DMS153 treated with DMSO at 0.1 percent for 48 hours (cell line): ENCODE data around the gene F12.
"Not testable (repeated sequence)": the region's sequence is repeated elsewhere in the genome, so short reads cannot be mapped to it uniquely, and the experiment has no call there.

ENCODE experiments used
- DNase-seq: peaks from one replicate; lab custom pipeline; 2025; ENCODE audit not compliant: unreplicated experiment; lab: John Stamatoyannopoulos, UW

F12 gene

DNA sequence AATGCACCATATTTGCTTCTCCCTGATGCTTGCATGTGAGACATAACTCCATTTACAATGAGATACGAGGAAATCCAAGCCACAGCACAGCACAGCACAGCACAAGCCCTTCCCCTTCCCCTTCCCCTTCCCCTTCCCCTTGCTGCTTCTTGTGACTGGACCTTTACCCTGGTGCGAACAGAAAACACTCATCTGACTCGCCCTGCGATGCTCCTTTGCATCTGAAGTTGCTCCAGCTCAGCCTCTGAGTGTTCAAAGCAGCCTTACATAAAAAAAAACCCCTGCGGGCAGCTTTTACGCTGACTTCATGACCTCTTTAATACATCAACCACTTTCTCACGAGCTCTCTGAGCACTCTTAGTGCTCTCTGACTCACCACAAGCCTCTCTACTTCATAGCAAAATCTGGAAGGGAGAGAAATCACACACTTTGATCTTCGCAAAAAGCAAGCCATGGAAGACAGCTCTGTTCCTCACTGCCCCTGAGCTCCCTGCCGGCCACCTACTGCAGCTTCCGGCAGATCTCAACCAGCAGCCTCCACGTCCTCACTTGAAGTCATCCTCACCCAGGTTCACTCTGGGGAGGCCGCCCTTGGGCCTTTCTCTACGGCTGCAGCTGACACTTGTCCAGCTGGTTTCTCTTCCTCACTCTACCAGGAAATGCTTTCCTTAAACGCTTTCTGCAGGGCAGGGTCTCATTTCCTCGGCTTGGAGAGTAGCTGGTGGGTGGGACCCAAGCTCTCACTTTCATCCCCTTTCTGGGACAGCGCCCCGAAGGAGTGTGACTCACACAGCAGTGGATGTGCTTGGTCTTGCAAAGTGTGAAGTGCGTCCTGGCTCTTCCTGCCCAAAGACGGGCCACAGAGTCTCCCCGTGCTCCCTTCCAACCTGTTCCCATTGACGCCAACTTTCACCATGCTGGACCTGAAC is 19.9 kb downstream of the F12 start:
- DNase-seq: no peak

DNA sequence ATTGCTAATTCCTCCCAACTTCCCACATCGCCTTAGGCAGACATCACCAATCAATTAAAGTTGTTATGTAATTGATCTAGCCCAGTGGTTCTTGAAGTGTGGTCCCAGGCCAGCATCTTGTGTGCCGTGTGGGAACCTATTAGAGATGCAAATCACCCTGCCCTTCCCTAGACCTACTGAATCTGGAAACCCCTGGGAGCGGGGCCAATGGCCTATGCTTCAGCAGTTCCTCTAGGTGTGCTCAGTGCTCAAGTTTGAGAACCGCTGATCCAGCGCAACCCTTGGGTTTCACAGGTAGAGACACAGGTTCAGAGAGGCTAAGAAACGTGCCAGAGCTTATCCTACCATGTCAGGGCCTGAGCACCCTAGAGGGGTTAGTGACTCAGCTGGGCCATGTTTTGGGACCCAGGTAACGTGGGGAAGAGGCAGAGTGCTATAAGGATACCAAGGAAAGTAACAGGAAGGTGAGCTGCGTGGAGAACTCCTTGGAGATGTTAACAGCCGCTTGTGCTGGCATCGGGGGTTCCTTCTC is 20.8 kb downstream of the F12 start:
- DNase-seq: no peak

DNA sequence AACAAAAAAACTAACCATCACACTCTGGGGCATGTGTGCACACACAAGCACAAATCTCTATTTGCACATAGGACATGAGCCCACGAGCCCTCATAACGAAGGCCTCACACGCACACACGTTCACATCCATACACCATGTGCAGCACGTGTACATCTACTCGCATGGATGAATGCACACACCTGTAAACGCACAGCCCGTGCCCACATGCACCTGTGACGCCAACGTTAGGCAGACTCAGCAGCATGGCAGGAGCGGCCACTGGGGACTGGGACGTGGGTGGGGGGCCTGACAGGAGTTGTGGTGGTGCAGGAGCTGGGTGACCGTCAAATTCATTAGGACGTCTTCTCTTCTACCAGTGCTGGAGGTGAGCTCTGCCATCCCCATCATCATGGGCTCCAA is 22.0 kb downstream of the F12 start:
- no peak for DNase-seq

DNA sequence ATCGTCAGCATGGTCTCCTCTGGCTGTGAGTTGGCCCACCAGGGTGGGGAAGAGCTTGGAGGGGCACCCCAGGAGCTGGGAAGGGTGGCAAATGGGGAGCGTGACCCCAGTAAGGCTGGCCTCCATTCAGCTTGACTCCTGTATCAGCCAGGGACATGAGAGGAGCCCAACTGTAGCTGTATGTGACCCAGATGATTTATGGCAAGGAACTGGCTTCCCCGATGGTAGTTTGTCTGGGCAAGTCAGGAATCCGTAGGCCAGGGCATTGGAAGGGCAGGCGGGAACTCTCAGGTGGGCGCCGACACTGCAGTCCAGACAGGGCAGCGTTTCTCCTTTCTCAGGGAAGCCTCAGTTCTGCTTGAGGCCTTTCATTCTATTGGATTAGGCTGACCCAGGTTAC is 22.8 kb downstream of the F12 start:
- no peak for DNase-seq

DNA sequence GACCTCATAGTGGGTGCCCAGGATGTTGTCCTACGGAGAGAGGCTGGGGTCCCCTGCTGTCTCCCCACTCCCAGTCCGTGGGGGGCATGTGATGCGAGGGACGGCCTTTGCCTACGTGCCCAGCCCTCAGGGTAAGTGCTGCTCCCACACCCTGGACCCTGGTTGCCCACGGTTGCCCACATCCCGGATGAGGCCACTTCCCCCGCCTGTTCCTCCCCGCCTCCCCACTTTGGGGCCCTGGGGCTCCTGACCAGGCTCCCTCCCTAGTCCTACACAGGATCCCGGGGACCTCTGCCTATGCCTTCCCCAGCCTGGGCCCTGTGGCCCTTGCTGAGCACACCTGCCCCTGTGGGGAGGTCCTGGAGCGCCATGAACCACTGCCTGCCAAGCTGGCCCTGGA is 23.6 kb downstream of the F12 start:
- no peak for DNase-seq

DNA sequence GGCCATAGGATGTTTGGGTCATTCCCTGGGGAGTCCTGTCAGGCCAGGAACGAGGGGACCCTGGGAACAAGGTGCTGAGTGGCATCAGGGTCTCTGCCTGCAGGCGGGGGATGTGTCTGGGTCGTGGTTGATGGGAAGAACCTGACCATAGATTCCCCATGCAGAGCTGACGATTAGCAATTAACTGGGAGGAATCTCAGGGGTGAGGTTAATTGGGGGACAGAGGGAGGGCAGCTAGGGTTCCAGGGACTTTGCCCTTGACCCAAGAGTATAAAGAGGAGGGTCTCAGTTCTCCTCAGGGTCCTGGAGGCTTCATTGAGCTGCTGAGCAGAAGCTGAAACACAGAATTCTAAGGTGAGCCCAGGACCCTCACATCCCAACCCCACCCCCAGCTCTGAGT is 25.2 kb downstream of the F12 start, which contains the start of gene SLC34A1:
Gene SLC34A1, plus strand, starts transcription at position 301 of the 400 bp plus-strand sequence. CDS start 1,308 bp downstream, outside the sequence.
- DNase-seq: no peak

DNA sequence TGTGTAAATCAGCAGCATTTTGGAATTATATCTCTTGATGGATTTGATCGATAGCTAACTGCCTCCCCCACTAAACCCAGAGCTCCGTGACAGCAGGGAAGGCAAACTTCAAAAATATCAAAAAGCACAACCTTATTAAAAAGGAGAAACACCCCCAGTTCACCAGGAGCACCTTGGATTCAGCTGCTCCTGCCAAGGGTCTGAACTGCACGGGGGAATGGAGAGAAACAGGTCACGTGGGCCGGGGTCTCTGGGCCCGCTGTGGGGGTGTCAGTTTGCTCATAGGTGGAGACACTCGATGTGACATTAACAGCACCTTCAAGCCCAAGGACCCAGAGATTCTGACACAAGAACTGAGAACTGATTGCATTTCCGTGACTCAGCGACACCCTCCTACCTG is 26.2 kb downstream of the F12 start:
- DNase-seq: no peak

DNA sequence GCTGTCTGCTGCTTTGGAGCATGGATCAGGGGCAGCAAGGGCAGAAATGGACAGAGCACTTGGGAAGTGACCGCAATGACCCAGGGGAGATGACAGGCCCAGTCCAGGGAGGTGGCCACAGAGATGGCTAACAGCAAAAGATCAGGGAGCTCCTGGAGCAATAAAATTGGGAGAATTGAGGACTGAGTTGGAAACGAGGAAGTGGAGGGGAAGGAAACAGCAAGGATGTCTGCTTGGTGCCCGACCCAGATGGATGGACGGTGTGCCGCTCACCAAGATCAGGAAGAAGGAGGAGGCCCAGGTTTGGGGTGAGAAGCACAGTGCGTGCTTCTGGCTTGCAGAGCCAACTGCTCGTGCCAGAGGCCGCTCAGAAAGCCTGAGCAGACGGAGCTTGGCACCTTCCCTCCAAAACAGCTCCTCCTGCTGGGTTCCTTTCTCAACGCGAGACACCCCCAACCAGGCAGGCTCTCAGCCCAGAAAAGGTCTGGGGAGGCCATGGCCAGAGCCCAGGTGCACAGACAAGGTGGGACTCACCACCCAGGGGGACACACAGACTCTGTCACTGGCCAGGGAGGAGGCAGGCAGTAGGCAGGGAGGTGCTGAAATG is 26.8 kb downstream of the F12 start:
- DNase-seq: no peak

DNA sequence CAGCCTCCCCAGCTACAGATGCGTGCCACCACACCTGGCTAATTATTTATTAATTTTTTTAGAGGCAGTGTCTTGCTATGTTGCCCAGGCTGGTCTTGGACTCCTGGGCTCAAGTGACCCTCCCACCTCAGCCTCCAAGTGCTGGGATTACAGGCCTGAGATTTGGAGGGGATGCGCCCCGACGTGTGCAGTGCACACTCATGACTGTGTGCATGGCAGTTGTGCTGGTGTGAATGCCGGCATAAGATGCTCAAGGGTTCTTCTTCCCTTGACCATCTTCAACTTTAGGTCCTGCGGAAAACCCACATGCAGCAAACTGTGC is 28.6 kb downstream of the F12 start:
- DNase-seq: no peak

DNA sequence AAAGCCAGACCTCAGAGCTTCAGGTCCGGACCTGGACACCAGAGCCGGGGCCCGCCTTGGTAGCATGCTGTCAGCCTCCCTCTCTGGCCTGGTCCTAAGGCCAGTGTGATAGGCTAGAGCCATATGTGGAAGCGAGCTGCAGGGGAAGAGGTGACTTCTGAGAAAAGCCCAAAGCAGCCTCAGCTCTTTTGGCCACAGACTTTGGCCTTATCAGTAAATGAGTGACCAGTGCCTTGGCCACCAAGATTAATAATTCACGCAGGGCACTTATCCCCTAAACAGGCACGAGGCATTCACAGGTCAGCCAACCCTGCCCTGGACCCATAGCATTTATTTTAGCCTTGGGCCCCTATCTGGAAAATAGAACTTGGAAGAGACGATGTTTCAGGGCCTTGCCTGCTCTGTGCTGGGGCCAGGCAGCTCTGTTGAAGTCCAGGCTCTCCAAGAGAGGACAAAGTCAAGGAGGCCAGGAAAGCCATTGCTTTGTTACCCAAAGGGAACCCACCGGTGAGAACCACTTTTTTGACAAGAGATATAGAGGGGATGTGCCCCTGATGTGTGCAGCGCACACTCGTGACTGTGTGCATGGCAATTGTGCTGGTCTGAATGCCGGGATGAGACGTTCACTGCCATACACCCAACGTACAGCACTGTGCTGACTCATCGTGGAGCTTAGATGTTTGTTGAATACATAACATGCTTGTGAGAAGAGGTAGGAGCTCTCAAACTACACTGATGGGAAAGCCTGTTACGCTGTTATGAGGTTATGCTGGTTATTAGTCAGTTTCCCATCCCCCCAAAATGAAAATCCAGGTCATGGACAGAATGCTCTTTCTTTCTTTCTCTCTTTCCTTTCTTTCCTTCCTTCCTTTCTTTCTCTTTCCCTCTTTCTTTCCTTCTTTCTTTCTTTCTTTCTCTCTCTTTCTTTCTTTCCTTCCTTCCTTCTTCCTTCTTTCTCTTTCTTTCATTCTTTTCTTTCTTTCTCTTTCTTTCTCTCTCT is 30.2 kb downstream of the F12 start:
- DNase-seq: no peak

DNA sequence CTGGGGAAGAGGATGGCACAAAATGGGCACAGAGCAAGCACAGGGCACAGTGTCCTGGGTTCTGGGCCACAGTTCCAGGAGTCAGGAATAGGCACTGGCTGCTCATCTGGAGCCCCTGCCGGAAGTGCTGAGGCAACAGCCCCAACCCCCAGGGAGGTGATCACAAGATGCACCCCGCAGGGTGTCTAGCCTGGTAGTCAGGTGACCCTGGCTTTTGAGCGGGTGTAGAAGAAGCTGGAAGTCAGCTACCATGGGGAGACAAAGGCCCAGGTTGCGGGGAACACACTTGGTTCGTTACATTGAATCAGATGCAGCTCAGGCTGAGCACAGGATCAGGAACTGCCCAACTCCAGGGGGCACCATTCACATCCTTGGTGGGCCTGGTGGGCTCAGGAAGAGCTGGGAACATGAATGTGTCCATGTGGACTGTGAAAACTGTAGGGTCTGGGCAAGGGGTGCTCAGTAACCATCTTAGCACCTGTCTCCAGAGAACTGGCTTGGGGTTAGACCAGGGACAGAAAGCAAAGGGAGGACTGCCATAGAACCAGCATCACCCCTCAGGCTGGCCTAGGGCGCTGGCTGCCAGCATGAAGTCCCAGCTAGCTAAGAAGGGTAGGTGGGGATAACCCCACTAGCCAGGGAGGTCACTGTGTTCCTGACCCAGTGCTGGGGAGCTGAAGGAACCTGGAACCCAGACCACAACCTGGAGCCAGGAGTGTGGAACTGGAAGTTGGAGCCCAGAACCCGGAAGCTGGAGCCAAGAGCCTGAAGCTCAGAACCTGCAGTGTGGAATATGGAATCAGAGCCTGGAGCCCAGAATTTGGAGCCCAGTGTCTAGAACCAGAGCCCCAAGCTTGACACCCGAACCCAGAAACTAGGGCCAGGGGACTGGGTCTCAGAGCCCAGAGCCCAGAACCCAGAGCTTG is 31.2 kb downstream of the F12 start:
- DNase-seq: no peak

DNA sequence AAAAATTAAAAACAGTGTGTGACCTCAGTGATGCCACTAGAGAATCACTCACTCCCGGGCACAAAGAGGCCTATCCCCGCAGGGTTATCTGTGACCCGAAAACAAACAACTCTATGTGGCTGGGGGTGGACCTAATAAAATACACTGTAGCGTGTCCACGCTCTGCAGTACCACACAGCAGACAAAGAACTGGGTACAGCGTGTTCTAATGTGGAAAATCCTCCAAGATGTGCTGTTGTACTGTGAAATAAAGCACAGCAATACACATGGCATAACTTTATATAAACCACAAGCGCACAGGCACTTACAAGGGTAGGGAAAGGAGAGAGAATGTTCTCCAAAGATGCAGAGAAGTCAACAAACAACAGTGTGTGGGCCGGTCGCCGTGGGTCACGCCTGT is 33.3 kb downstream of the F12 start:
- DNase-seq: no peak

DNA sequence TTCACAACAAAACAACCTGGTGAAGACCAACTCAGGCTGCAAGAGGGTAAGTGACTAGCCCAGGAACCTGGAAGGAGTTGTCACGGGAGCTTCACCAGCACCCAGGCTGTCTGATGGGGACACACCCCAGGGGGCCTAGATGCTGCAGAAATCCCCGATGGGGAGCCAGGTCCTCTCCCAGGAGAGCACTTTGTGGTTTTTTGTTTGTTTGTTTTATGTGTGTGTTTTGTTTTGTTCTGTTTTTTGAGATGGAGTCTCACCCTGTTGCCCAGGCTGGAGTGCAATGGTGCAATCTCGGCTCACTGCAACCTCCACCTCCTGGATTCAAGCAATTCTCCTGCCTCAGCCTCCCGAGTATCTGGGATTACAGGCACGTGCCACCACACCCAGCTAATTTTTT is 33.8 kb downstream of the F12 start:
- DNase-seq: not testable (repeated sequence)

DNA sequence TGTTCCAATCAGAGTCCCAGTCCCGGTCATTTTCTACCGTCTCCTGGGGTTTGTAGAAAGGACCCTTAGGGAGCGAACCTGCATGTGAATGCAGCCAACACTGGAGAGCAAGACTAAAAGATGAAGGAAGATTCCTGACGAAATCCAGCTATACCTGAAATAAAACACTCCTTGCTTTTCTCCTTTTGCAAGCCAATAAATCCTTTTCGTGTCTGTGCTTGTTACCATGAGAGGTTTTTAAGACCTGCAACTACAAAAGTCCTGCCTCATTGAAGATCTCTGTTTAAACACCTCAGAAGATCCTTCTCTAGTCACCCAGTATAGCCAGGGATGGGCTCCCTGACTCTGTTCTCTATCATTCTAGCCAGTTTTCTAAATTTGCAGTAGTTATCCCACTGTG is 35.2 kb downstream of the F12 start:
- DNase-seq: no peak

DNA sequence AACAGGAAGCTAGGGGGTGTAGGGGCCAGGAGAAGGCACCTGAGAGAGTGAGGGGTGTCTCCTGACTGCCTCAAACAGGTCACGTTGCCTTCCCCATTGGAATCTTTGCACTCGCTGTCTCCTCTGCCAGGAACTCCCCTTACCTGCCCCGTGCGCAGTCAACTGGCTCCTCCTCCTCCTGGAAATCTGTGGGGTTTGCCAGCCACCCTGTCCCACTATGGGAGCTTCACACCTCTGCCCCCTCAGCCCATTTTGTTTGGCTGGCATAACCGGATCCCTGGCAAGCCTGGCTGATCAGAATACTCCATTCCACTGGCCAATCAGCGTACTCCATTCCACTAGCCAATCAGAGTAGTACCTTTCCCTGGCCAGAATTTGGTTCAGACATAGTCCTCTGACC is 35.6 kb downstream of the F12 start:
- DNase-seq: no peak

DNA sequence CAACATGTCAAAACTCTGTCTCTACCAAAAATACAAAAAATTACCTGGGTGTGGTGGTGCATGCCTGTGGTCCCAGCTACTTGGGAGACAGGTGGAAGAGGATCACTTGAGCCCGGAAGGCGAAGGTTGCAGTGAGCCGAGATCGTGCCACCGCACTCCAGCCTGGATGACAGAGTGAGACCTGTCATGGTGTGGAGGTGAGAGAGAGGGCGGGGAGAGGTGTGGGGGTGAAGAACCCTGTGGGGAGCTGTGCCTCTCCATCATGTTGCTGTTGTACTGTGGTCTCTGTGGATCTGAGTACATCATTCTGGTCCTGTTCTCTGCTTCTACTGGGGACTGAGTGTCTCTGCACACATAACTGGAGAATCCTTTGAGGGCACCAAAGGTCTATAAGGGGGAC is 36.5 kb downstream of the F12 start:
- no peak for DNase-seq

DNA sequence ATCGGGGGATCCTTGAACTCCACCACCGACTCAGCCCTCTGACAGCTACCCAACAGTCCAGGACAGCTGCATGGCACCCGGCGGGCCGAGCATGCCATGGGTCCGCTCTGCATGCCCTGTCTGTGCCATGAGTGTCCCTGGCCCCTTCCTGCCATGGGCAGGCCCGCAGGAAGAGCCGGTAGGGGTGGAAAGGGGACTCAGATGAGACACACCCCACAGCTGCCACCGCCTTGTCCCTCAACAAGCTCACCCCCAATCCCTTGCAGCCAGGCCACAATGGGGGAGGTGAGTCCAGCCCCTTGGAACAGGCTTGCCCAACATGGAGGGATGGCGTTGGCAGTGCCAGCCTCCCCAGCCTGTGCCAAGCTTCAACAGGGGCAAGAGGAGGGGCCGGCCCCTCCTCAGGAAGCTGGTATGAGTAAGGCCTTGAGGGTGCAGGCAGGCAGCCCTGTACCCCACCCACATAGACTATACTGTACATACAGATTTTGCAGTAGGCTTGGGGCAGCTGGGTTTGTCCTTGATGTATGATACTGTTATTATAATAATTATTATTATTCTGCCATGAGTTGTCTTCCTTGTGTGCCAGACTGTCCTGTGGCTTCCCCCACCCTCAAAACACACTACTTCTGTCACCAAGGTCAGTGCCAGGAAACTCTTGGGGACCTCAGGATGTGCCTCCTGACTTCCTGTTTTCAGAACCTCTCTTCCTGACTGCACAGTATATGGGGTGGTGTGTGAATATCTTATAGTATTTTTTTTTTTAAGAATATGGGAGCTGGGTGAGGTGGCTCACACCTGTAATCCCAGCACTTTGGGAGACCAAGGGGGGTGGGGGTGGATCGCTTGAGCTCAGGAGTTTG is 37.1 kb downstream of the F12 start:
- no peak for DNase-seq

DNA sequence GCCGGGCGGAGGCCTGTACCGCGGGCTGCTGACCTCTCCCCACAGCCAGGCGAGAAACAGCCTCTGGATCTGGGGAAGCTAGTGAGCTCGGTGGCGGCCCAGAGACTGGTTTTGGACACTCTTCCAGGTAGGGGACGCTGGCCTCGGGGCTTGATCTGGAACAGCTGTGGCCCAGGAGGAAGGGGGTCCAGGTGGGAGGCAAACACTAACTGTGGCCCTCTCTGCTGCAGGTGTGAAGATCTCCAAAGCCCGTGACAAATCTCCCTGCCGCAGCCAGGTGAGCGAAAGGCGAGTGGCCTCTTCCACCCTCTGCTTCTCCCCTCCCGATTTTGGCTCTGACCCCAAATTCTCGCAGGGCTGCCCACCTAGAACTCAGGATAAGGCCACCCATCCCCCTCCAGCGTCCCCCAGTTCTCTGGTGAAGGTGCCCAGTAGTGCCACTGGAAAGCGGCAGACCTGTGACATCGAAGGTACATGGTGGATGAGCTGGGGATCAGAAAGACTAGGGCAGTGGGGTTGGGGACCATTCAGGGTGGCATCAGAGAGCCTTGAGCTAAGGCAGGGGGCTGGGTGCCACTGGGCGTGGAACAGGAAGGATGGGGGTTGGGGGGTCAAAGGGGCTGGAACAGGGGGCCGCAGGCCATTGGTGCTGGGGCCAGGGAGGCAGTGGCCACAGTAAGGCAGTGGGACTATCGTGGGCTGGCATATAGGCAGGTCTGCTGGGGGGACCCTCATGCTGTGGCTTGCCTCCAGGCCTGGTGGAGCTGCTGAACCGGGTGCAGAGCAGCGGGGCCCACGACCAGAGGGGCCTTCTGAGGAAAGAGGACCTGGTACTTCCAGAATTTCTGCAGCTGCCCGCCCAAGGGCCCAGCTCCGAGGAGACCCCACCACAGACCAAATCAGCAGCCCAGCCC is 38.0 kb downstream of the F12 start:
- no peak for DNase-seq
